ENCODE data around the gene ANKRD39. TPM values are rescaled to one million over a fixed set of nuclear protein-coding genes. Genes with fewer than 3 reads are reported as not detected.

ANKRD39 gene
- total RNA-seq, 1 experiment from 2014 or later = 12.2 TPM

- intact Hi-C loops (cut with micrococcal nuclease; ENCODE audit: unreplicated experiment) = no loop called here
- no peaks in the 10 kb centered on the region for H3K9me3 Mint-ChIP-seq (ENCODE audit: low read depth, unreplicated experiment)
- CTCF ChIA-PET = interaction anchor here (0.5 to 0.6 kb wide), 2 partner anchors 128 to 625 kb away, joined by 4 to 6 read pairs; no protein-coding TSS in a partner anchor
- no peak for TF ChIP-seq CTCF (IDR thresholded peaks at IDR 0.05; ENCODE audit: unreplicated experiment)
- no peaks in the 10 kb centered on the region for H3K36me3 Mint-ChIP-seq (ENCODE audit: insufficient read depth, unreplicated experiment)
- H3K27ac Mint-ChIP-seq (ENCODE audit: unreplicated experiment) = no peak overlapping the region
- BruUV-seq (replicated peaks) = no TSS peak
- no peak for DNase-seq
- peaks cover 18% of the 10 kb centered on the region for H3K4me1 Mint-ChIP-seq (ENCODE audit: low read depth, unreplicated experiment)
- H3K27me3 Mint-ChIP-seq (ENCODE audit: unreplicated experiment) = peaks cover 38% of the 10 kb centered on the region
- H3K4me3 Mint-ChIP-seq (ENCODE audit: low read depth, unreplicated experiment) = no peak overlapping the region
These were observed 23.8 kb upstream of the ANKRD39 start for GRCh38 chr2:96881349-96882195.

GRCh38 chr2:96880891-96881273 is 23.1 kb upstream of the ANKRD39 start:
- Mint-ChIP-seq H3K4me3 (ENCODE audit: low read depth, unreplicated experiment) (no peak overlapping the region), H3K4me1 (ENCODE audit: low read depth, unreplicated experiment) (peaks cover 11% of the 10 kb centered on the region), H3K36me3 (ENCODE audit: insufficient read depth, unreplicated experiment) (no peaks in the 10 kb centered on the region), H3K9me3 (ENCODE audit: low read depth, unreplicated experiment) (no peaks in the 10 kb centered on the region), H3K27me3 (ENCODE audit: unreplicated experiment) (peaks cover 45% of the 10 kb centered on the region), H3K27ac (ENCODE audit: unreplicated experiment) (no peak overlapping the region)
- no TSS peak for BruUV-seq (replicated peaks)
- TF ChIP-seq CTCF (IDR thresholded peaks at IDR 0.05; ENCODE audit: unreplicated experiment) = no peak
- CTCF ChIA-PET = interaction anchor here (0.5 to 1.4 kb wide), 3 partner anchors 10 to 624 kb away, joined by 4 to 6 read pairs (median 4); no protein-coding TSS in a partner anchor
- DNase-seq = no peak
- intact Hi-C loops (cut with micrococcal nuclease; ENCODE audit: unreplicated experiment) = no loop called here

GRCh38 chr2:96879545-96880040 is 21.8 kb upstream of the ANKRD39 start:
- Mint-ChIP-seq H3K27me3 (ENCODE audit: unreplicated experiment) (peaks cover 53% of the 10 kb centered on the region), H3K4me1 (ENCODE audit: low read depth, unreplicated experiment) (peaks cover 6% of the 10 kb centered on the region), H3K9me3 (ENCODE audit: low read depth, unreplicated experiment) (no peaks in the 10 kb centered on the region), H3K27ac (ENCODE audit: unreplicated experiment) (no peak overlapping the region), H3K36me3 (ENCODE audit: insufficient read depth, unreplicated experiment) (no peaks in the 10 kb centered on the region), H3K4me3 (ENCODE audit: low read depth, unreplicated experiment) (no peak overlapping the region)
- TF ChIP-seq CTCF (IDR thresholded peaks at IDR 0.05; ENCODE audit: unreplicated experiment) = no peak
- intact Hi-C loops (cut with micrococcal nuclease; ENCODE audit: unreplicated experiment) = no loop called here
- no TSS peak for BruUV-seq (replicated peaks)
- no peak for DNase-seq
- CTCF ChIA-PET = interaction anchor here (1.4 kb wide), 1 partner anchor 12 kb away, joined by 4 read pairs; no protein-coding TSS in a partner anchor

- no peak for TF ChIP-seq CTCF (IDR thresholded peaks at IDR 0.05; ENCODE audit: unreplicated experiment)
- BruUV-seq (replicated peaks) = no TSS peak
- peaks cover 53% of the 10 kb centered on the region for H3K27me3 Mint-ChIP-seq (ENCODE audit: unreplicated experiment)
- no peak for DNase-seq
- H3K4me3 Mint-ChIP-seq (ENCODE audit: low read depth, unreplicated experiment) = no peak overlapping the region
- H3K9me3 Mint-ChIP-seq (ENCODE audit: low read depth, unreplicated experiment) = no peaks in the 10 kb centered on the region
- no peaks in the 10 kb centered on the region for H3K36me3 Mint-ChIP-seq (ENCODE audit: insufficient read depth, unreplicated experiment)
- intact Hi-C loops (cut with micrococcal nuclease; ENCODE audit: unreplicated experiment) = no loop called here
- no peak overlapping the region for H3K27ac Mint-ChIP-seq (ENCODE audit: unreplicated experiment)
- CTCF ChIA-PET = interaction anchor here (0.6 kb wide), 1 partner anchor 125 kb away, joined by 4 read pairs; no protein-coding TSS in a partner anchor
- H3K4me1 Mint-ChIP-seq (ENCODE audit: low read depth, unreplicated experiment) = peaks cover under 1% of the 10 kb centered on the region
These were observed 21.2 kb upstream of the ANKRD39 start for GRCh38 chr2:96878796-96879544.
